ENCODE data around the gene PALB2.

- TF ChIP-seq CTCF (conservative IDR thresholded peaks at IDR 0.05 in 1 of 2, IDR thresholded peaks at IDR 0.05 in 1 of 2; ENCODE audit: extremely low read depth in 1 of 2, insufficient read depth in 1 of 2, low read depth in 1 of 2, low read length in 2 of 2) (no peak), EZH2 (IDR thresholded peaks at IDR 0.05; ENCODE audit: borderline replicate concordance, low read length) (no peak)
These were observed 78.6 kb downstream of the PALB2 start for GRCh38 chr16:23562505-23562904.
